Measurements from ENCODE around the gene HMGCS2.

The HMGCS2 gene

GRCh38 chr1:119740261-119740660 lies 28.4 kb downstream of the HMGCS2 start:
- Histone ChIP-seq H3K4me1 (peaks cover 0 to 45% (median 27%) of the 10 kb centered on the region in 4 donors), H3K27ac (no peak overlapping the region), H3K4me3 (no peak overlapping the region), H3K36me3 (peaks cover 9 to 25% (median 17%) of the 10 kb centered on the region in 3 donors), H3K27me3 (no peaks in the 10 kb centered on the region), H3K9me3 (no peaks in the 10 kb centered on the region)
- no peak for DNase-seq
- no peak for TF ChIP-seq CTCF (IDR thresholded peaks at IDR 0.05)
- intact Hi-C loops (cut with DNase I; ENCODE audit: low total_unique reads): no loop called here

GRCh38 chr1:119739150-119739549 lies 29.6 kb downstream of the HMGCS2 start:
- TF ChIP-seq CTCF (IDR thresholded peaks at IDR 0.05): no peak
- no peak for DNase-seq
- intact Hi-C loops (cut with DNase I; ENCODE audit: low total_unique reads): no loop called here
- Histone ChIP-seq H3K27ac (no peak overlapping the region), H3K4me3 (no peak overlapping the region), H3K4me1 (peaks cover 0 to 42% (median 27%) of the 10 kb centered on the region in 4 donors), H3K9me3 (no peaks in the 10 kb centered on the region), H3K27me3 (no peaks in the 10 kb centered on the region), H3K36me3 (peaks cover 17 to 33% (median 25%) of the 10 kb centered on the region in 3 donors)

- Histone ChIP-seq H3K27ac (no peak overlapping the region), H3K36me3 (peaks cover 17 to 33% (median 25%) of the 10 kb centered on the region in 3 donors), H3K4me3 (no peak overlapping the region), H3K9me3 (no peaks in the 10 kb centered on the region), H3K4me1 (peaks cover 0 to 32% (median 23%) of the 10 kb centered on the region in 4 donors), H3K27me3 (no peaks in the 10 kb centered on the region)
- TF ChIP-seq CTCF (IDR thresholded peaks at IDR 0.05): no peak
- DNase-seq: no peak
- intact Hi-C loops (cut with DNase I; ENCODE audit: low total_unique reads): no loop called here
These were observed 30.5 kb downstream of the HMGCS2 start for GRCh38 chr1:119738100-119738720.

- Histone ChIP-seq H3K27me3 (no peaks in the 10 kb centered on the region), H3K27ac (no peak overlapping the region), H3K36me3 (peaks cover 17 to 41% (median 25%) of the 10 kb centered on the region in 3 donors), H3K4me3 (no peak overlapping the region), H3K9me3 (no peaks in the 10 kb centered on the region), H3K4me1 (peaks cover 0 to 22% (median 14%) of the 10 kb centered on the region in 4 donors)
- peak in 1 of 2 donors; percentile 25 for DNase-seq
- TF ChIP-seq CTCF (IDR thresholded peaks at IDR 0.05): no peak
- intact Hi-C loops (cut with DNase I; ENCODE audit: low total_unique reads): no loop called here
These were observed 31.5 kb downstream of the HMGCS2 start for GRCh38 chr1:119737040-119737682.

- Histone ChIP-seq H3K36me3 (peaks cover 17 to 46% (median 25%) of the 10 kb centered on the region in 3 donors), H3K4me3 (no peak overlapping the region), H3K4me1 (peaks cover 0 to 17% (median 9%) of the 10 kb centered on the region in 4 donors), H3K27me3 (no peaks in the 10 kb centered on the region), H3K27ac (no peak overlapping the region), H3K9me3 (no peaks in the 10 kb centered on the region)
- no peak for DNase-seq
- no peak for TF ChIP-seq CTCF (IDR thresholded peaks at IDR 0.05)
- intact Hi-C loops (cut with DNase I; ENCODE audit: low total_unique reads): no loop called here
These were observed 32.1 kb downstream of the HMGCS2 start for GRCh38 chr1:119736649-119737039.
